BJ (cell line): ENCODE data around the gene WDR70. TPM values are rescaled to one million over a fixed set of nuclear protein-coding genes. Genes with fewer than 3 reads are reported as not detected.
"Not testable (repeated sequence)": the region's sequence is repeated elsewhere in the genome, so short reads cannot be mapped to it uniquely, and the experiment has no call there.

ENCODE experiments used
- CTCF ChIA-PET: fragments of 350-600 bp; formaldehyde crosslinking; extraction: SDS; loops from one replicate; lab custom pipeline; 2021; ENCODE audit warnings: antibody characterized with exemption, inconsistent platforms; lab: Yijun Ruan, JAX
- POLR2A ChIA-PET: fragments of 300-600 bp; sonication (Branson Sonifier 250); formaldehyde crosslinking; extraction: SDS; loops from one replicate; lab custom pipeline; 2021; ENCODE audit warnings: antibody characterized with exemption; lab: Charles Lee
- DNase-seq: peaks from one replicate; pipeline ENCODE4 v3.0.0-alpha.2; 2011; ENCODE audit warnings: low read depth
- H3K27me3 ChIP-seq: 2 replicates; pipeline ENCODE4 v1.6.0; 2011; ENCODE audit warnings: low read length; ENCODE audit not compliant: control insufficient read depth, insufficient read depth
- H3K36me3 ChIP-seq: 2 replicates; pipeline ENCODE4 v1.5.1; 2011; ENCODE audit warnings: low read length; ENCODE audit not compliant: control insufficient read depth, insufficient read depth
- H3K4me3 ChIP-seq: 2 replicates; pipeline ENCODE4 v1.5.1; 2011; ENCODE audit warnings: low read depth, mild to moderate bottlenecking, control low read depth, low read length
- CTCF ChIP-seq: IDR thresholded peaks from 2 replicates; pipeline ENCODE4 v1.5.1; 2011; ENCODE audit warnings: low read depth, mild to moderate bottlenecking, control low read depth, inconsistent platforms, low read length, moderate library complexity; ENCODE audit not compliant: insufficient read depth
- polyA plus RNA-seq: library from polyadenylated mRNA; depleted of rRNA; stranded (reverse); fragments of >200 nt; gene quantifications from 2 replicates; pipeline ENCODE4 v1.2.3, GENCODE V29; 2011

The WDR70 gene
- polyA plus RNA-seq, 1 experiment = 14.0 TPM

- no peaks in the 10 kb centered on the region for H3K36me3 ChIP-seq
- H3K27me3 ChIP-seq = no peaks in the 10 kb centered on the region
- no peak overlapping the region for H3K4me3 ChIP-seq
- DNase-seq = no peak
- ChIA-PET CTCF (interaction anchor here (1.3 kb wide), 1 partner anchor 32 kb away, joined by 3 read pairs; no protein-coding TSS in a partner anchor), POLR2A (no interaction called here)
- TF ChIP-seq CTCF = no peak
These were observed 258.2 kb downstream of the WDR70 start for GRCh38 chr5:37637165-37637845.

- CTCF ChIA-PET = no interaction called here
These were observed 259.8 kb downstream of the WDR70 start for GRCh38 chr5:37638897-37639296.

GRCh38 chr5:37640088-37640487 is 261.0 kb downstream of the WDR70 start:
- CTCF ChIA-PET = no interaction called here
- no peak overlapping the region for H3K4me3 ChIP-seq
- no peak for DNase-seq
- POLR2A ChIA-PET = no interaction called here
- H3K36me3 ChIP-seq = no peaks in the 10 kb centered on the region
- no peak for TF ChIP-seq CTCF
- no peaks in the 10 kb centered on the region for H3K27me3 ChIP-seq

More at GRCh38 chr5:37638897-37639296, 259.8 kb downstream of the WDR70 start:
- Histone ChIP-seq H3K4me3 (no peak overlapping the region), H3K27me3 (no peaks in the 10 kb centered on the region), H3K36me3 (no peaks in the 10 kb centered on the region)
- TF ChIP-seq CTCF = no peak
- DNase-seq = no peak
- POLR2A ChIA-PET = no interaction called here

GRCh38 chr5:37641933-37642332 is 262.8 kb downstream of the WDR70 start:
- ChIA-PET CTCF (no interaction called here), POLR2A (no interaction called here)
- no peak for DNase-seq
- Histone ChIP-seq H3K4me3 (no peak overlapping the region), H3K36me3 (no peaks in the 10 kb centered on the region), H3K27me3 (no peaks in the 10 kb centered on the region)
- TF ChIP-seq CTCF = no peak

- Histone ChIP-seq H3K27me3 (no peaks in the 10 kb centered on the region), H3K4me3 (no peak overlapping the region), H3K36me3 (no peaks in the 10 kb centered on the region)
- no peak for TF ChIP-seq CTCF
- POLR2A ChIA-PET = no interaction called here
- CTCF ChIA-PET = no interaction called here
- no peak for DNase-seq
These were observed 266.6 kb downstream of the WDR70 start for GRCh38 chr5:37645707-37646106.

- H3K36me3 ChIP-seq, DNase-seq, H3K27me3 ChIP-seq, H3K4me3 ChIP-seq, POLR2A ChIA-PET, CTCF ChIA-PET: not testable (repeated sequence)
These were observed 275.4 kb downstream of the WDR70 start for GRCh38 chr5:37654566-37654965.
